Spleen (tissue), 11 donors: ENCODE measurements around the gene SEBOX. TPM values are rescaled to one million over a fixed set of nuclear protein-coding genes. Genes with fewer than 3 reads are reported as not detected.

ENCODE experiments used
- DNase-seq: peaks from one replicate; pipeline ENCODE4 v3.0.0-alpha.2; 2020
- H3K27ac ChIP-seq, 8 donors: fragments of 200-600 bp; sonication (generic) in 7 of 8; 1 replicate in 4 of 8; 2 replicates in 4 of 8; pipeline versions ENCODE4 v1.5.0 to v1.8.0; 2016 to 2021; ENCODE audit warnings: inconsistent platforms in 4 of 8, mild to moderate bottlenecking in 4 of 8, moderate library complexity in 1 of 8
- H3K27me3 ChIP-seq, 7 donors: fragments of 200-600 bp; sonication (generic) in 6 of 7; replicated peaks in 1 of 7; 1 replicate in 4 of 7; 2 replicates in 3 of 7; pipeline versions ENCODE4 v1.5.0 to v1.8.0; 2016 to 2021; ENCODE audit warnings: inconsistent platforms in 3 of 7, mild to moderate bottlenecking in 1 of 7
- H3K36me3 ChIP-seq, 6 donors: fragments of 200-600 bp; sonication (generic) in 5 of 6; 1 replicate in 4 of 6; 2 replicates in 2 of 6; pipeline versions ENCODE4 v1.5.0 to v1.8.0; 2016 to 2021; ENCODE audit warnings: inconsistent platforms in 2 of 6
- H3K4me1 ChIP-seq, 6 donors: fragments of 200-600 bp; sonication (generic) in 5 of 6; 1 replicate in 3 of 6; 2 replicates in 3 of 6; pipeline versions ENCODE4 v1.5.0 to v1.8.0; 2016 to 2021; ENCODE audit warnings: inconsistent platforms in 3 of 6
- H3K4me3 ChIP-seq, 8 donors: fragments of 200-600 bp; sonication (generic) in 7 of 8; 1 replicate in 4 of 8; 2 replicates in 4 of 8; pipeline versions ENCODE4 v1.5.0 to v1.8.0; 2016 to 2021; ENCODE audit warnings: inconsistent platforms in 4 of 8, mild to moderate bottlenecking in 4 of 8, moderate library complexity in 2 of 8
- H3K9me3 ChIP-seq, 8 donors: fragments of 200-600 bp; sonication (generic) in 7 of 8; 1 replicate in 4 of 8; 2 replicates in 4 of 8; pipeline versions ENCODE4 v1.5.0 to v1.8.0; 2016 to 2021; ENCODE audit warnings: inconsistent platforms in 4 of 8
- POLR2A ChIP-seq, 3 donors: fragments of 450-650 bp; IDR thresholded peaks; one replicate each; pipeline ENCODE4 v1.5.1; 2017; ENCODE audit warnings: antibody characterized with exemption in 3 of 3, mild to moderate bottlenecking in 1 of 3
- POLR2AphosphoS5 ChIP-seq, 3 donors: sonication (generic); formaldehyde crosslinking; IDR thresholded peaks; one replicate each; pipeline ENCODE4 v1.5.1; 2017; ENCODE audit warnings: antibody characterized with exemption in 3 of 3
- WGBS, 5 donors: extraction: QIAGEN DNeasy Blood & Tissue Kit in 3 of 5; methylation state at CpG; one replicate each; pipeline versions ENCODE4 v1.1.5 to v1.1.7; 2013 to 2018; 5-methylcytosine and 5-hydroxymethylcytosine counted together
- intact Hi-C: fragments of 100-400 bp; cut with DNase I; formaldehyde crosslinking; loops from one replicate; pipeline ENCODE4 v1.15.0; 2023; ENCODE audit warnings: low total_unique reads
- polyA plus RNA-seq, 3 donors: library from polyadenylated mRNA; stranded (reverse); fragments of 200-250 nt; gene quantifications; one replicate each; pipeline ENCODE4 v1.2.1, GENCODE V29; 2013
- total RNA-seq, 7 donors: library from RNA; depleted of rRNA in 3 of 7; stranded (reverse); fragments of >200 nt in 3 of 7; fragmentation: NEBNext Ultra II Directional in 4 of 7; extraction: Animal tissue kit (Norgen Biotek cat#: 25700) in 4 of 7; gene quantifications; one replicate each; pipeline versions ENCODE4 v1.1.0 to v1.2.1, GENCODE V29; 2016 to 2021
- TF ChIP-seq, protein P1 (sequence below), 11 experiments: fragments of 200-600 bp in 7 of 11; fragments of 450-650 bp in 4 of 11; sonication (generic) in 4 of 11; IDR thresholded peaks in 8 of 11; conservative IDR thresholded peaks in 3 of 11; 1 replicate in 7 of 11; 2 replicates in 4 of 11; pipeline versions ENCODE4 v1.4.0 to v1.8.0; 2016 to 2021; ENCODE audit warnings: antibody characterized with exemption in 11 of 11, inconsistent platforms in 4 of 11, mild to moderate bottlenecking in 1 of 11
- donor health status: healthy with polysubstance abuse.
- donor health status: DM: no; HTN: no; CAD: no; lungs with moderate emphysema.
- donor health status: DM: no; HTN: no; CAD: no.
- donor health status: Bipolar disorder and iron deficiency.
- donor health status: healthy.
- donor health status: DM: no; HTN: no; CAD: no.
- donor health status: DM: yes; HTN: yes; CAD: no.

SEBOX gene
- total and polyA plus RNA-seq, 10 donors, result not detected

DNA sequence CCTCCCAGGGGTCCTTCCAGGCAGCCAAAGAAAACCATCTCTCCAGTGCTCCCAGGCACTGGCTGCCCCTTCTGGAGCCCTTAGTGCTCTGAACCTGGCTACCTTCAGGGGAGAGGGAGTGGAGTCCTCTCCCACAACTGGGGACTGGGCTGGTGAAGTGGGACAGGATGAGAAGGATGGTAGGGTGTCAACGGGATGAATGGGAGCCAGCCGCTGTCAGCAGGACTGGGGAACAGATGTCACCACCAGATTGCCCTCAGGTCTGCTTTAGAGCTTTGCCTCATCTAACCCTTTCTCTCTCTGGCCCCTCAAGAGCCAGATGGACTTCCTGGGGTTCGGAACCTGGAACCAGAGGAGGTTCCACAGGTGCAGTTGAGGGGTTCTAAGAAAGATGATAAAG, 488 bp upstream of the SEBOX start:
- 87 to 93% (median 90%) methylated on average over 2 to 3 of the region's 3 CpGs for WGBS, 5 donors
- intact Hi-C loops, result no loop called here
- Histone ChIP-seq H3K27me3 (no peaks in the 10 kb centered on the region), H3K4me1 (peaks cover 0 to 10% (median 4%) of the 10 kb centered on the region in 6 donors), H3K4me3 (no peak overlapping the region), H3K27ac (no peak overlapping the region), H3K36me3 (peaks cover 9 to 59% (median 45%) of the 10 kb centered on the region in 6 donors), H3K9me3 (no peaks in the 10 kb centered on the region)
- TF ChIP-seq POLR2A (IDR thresholded peaks at IDR 0.05), result no peak
- TF ChIP-seq, protein P1, sequence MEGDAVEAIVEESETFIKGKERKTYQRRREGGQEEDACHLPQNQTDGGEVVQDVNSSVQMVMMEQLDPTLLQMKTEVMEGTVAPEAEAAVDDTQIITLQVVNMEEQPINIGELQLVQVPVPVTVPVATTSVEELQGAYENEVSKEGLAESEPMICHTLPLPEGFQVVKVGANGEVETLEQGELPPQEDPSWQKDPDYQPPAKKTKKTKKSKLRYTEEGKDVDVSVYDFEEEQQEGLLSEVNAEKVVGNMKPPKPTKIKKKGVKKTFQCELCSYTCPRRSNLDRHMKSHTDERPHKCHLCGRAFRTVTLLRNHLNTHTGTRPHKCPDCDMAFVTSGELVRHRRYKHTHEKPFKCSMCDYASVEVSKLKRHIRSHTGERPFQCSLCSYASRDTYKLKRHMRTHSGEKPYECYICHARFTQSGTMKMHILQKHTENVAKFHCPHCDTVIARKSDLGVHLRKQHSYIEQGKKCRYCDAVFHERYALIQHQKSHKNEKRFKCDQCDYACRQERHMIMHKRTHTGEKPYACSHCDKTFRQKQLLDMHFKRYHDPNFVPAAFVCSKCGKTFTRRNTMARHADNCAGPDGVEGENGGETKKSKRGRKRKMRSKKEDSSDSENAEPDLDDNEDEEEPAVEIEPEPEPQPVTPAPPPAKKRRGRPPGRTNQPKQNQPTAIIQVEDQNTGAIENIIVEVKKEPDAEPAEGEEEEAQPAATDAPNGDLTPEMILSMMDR (IDR thresholded peaks at IDR 0.05 in 8 of 11, conservative IDR thresholded peaks at IDR 0.05 in 3 of 11), result no peak
- no peak for TF ChIP-seq POLR2AphosphoS5 (IDR thresholded peaks at IDR 0.05)
- no peak for DNase-seq

- Histone ChIP-seq H3K4me3 (no peak overlapping the region), H3K27me3 (no peaks in the 10 kb centered on the region), H3K9me3 (no peaks in the 10 kb centered on the region), H3K4me1 (peaks cover 0 to 2% (median 0%) of the 10 kb centered on the region in 6 donors), H3K36me3 (peaks cover 11 to 73% (median 59%) of the 10 kb centered on the region in 6 donors), H3K27ac (no peak overlapping the region)
- intact Hi-C loops, result no loop called here
- 85 to 97% (median 94%) methylated on average over 6 to 8 of the region's 8 CpGs for WGBS, 5 donors
- DNase-seq, result no peak
- TF ChIP-seq, protein P1 (IDR thresholded peaks at IDR 0.05 in 8 of 11, conservative IDR thresholded peaks at IDR 0.05 in 3 of 11), result no peak
- TF ChIP-seq POLR2AphosphoS5 (IDR thresholded peaks at IDR 0.05), result peak in 1 of 3 donors; percentile 50
- no peak for TF ChIP-seq POLR2A (IDR thresholded peaks at IDR 0.05)
Observed at GRCh38 chr17:28363776-28364650, 986 bp downstream of the SEBOX start.

DNA sequence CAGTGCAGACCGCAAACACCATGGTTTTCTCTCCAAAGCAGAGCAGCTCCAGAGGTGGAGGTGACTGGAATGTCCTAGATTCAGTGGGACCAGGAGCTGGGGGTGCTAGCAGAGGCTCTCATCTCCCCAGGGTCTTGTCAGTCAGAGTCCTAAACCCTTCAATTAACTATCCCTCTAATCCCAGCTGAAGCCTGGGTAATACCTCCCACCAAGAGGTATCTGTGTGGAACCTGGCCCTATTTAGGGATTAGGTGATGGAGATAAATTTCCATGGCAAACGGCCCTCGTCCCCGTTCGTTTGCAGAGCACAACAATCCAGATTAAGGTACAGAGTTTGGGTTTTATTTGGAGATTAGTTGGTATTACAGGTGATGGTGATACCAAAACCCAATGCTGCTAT, 1.8 kb downstream of the SEBOX start:
- intact Hi-C loops, result no loop called here
- Histone ChIP-seq H3K27ac (no peak overlapping the region), H3K36me3 (peaks cover 11 to 76% (median 60%) of the 10 kb centered on the region in 6 donors), H3K4me1 (peaks cover 3 to 10% (median 7%) of the 10 kb centered on the region in 6 donors), H3K27me3 (no peaks in the 10 kb centered on the region), H3K4me3 (no peak overlapping the region), H3K9me3 (no peaks in the 10 kb centered on the region)
- 93 to 96% (median 95%) methylated on average over 5 of the region's 5 CpGs for WGBS, 5 donors
- TF ChIP-seq POLR2AphosphoS5 (IDR thresholded peaks at IDR 0.05), result no peak
- DNase-seq, result no peak

DNA sequence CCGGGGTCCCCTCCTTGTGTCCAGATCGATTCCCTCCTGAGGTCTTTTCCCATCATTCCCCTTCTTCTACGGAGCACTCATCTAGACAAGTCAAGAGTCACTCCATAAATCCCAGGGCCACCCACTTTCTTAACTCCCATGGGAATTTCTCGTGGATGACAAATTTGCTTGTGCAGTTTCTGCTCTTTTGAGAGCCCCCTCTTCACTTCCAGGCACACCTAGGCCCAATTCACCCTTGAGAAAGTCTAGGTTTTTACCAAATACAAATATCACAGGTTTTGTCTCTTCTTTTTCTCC, 7.2 kb downstream of the SEBOX start:
- no peak for DNase-seq
- peak overlapping the region; percentile 87 to 95 (median 91) for H3K27ac ChIP-seq
- H3K4me1 ChIP-seq, result peaks cover 18 to 44% (median 33%) of the 10 kb centered on the region in 6 donors
- WGBS, 5 donors, result 1 to 5% (median 4%) methylated on average over 4 of the region's 4 CpGs
- H3K27me3 ChIP-seq, result no peaks in the 10 kb centered on the region
- TF ChIP-seq, protein P1 (IDR thresholded peaks at IDR 0.05 in 8 of 11, conservative IDR thresholded peaks at IDR 0.05 in 3 of 11), result no peak
- no peak for TF ChIP-seq POLR2AphosphoS5 (IDR thresholded peaks at IDR 0.05)
- no peak for TF ChIP-seq POLR2A (IDR thresholded peaks at IDR 0.05)
- intact Hi-C loops, result no loop called here
- peaks cover 11 to 67% (median 59%) of the 10 kb centered on the region in 6 donors for H3K36me3 ChIP-seq
- H3K9me3 ChIP-seq, result no peaks in the 10 kb centered on the region
- H3K4me3 ChIP-seq, result peak overlapping the region; percentile 71 to 95 (median 91)
